Thyroid gland (tissue), 4 donors: ENCODE results near the gene TRPM2. TPM values are rescaled to one million over a fixed set of nuclear protein-coding genes. Genes with fewer than 3 reads are reported as not detected.

Source experiments
- DNase-seq, 2 donors: peaks; one replicate each; pipeline ENCODE4 v3.0.0-alpha.2; 2019
- H3K27ac ChIP-seq, 3 donors: fragments of 200-600 bp; sonication (generic); 1 replicate in 2 of 3; 2 replicates in 1 of 3; pipeline ENCODE4 v1.5.1; 2016 to 2019; ENCODE audit warnings: mild to moderate bottlenecking in 1 of 3, moderate library complexity in 1 of 3
- H3K27me3 ChIP-seq: fragments of 200-600 bp; sonication (generic); one replicate; pipeline ENCODE4 v1.5.1; 2019
- H3K36me3 ChIP-seq, 2 donors: fragments of 200-600 bp; sonication (generic); one replicate each; pipeline ENCODE4 v1.5.1; 2016 to 2019
- H3K4me1 ChIP-seq, 2 donors: fragments of 200-600 bp; sonication (generic); one replicate each; pipeline ENCODE4 v1.5.1; 2017 to 2019
- H3K4me3 ChIP-seq, 3 donors: fragments of 200-600 bp; sonication (generic); replicated peaks in 1 of 3; 1 replicate in 2 of 3; 2 replicates in 1 of 3; pipeline ENCODE4 v1.5.1; 2016; ENCODE audit warnings: mild to moderate bottlenecking in 1 of 3
- H3K9me3 ChIP-seq: fragments of 200-600 bp; sonication (generic); one replicate; pipeline ENCODE4 v1.5.1; 2017
- POLR2A ChIP-seq, 2 donors: fragments of 450-650 bp; IDR thresholded peaks; one replicate each; pipeline ENCODE4 v1.6.1; 2017; ENCODE audit warnings: antibody characterized with exemption in 2 of 2, mild to moderate bottlenecking in 2 of 2, moderate library complexity in 1 of 2
- WGBS, 2 donors: methylation state at CpG; one replicate each; pipeline ENCODE4 v1.1.5; 2017; 5-methylcytosine and 5-hydroxymethylcytosine counted together
- intact Hi-C: fragments of 100-400 bp; cut with DNase I; formaldehyde crosslinking; loops from one replicate; pipeline ENCODE4 v1.15.1; 2023
- total RNA-seq, 4 donors: library from RNA; depleted of rRNA; stranded (reverse); fragments of >200 nt; gene quantifications; one replicate each; pipeline ENCODE4 v1.2.3, GENCODE V29; 2016
- TF ChIP-seq, protein P1 (sequence below), 6 experiments: fragments of 200-600 bp in 3 of 6; fragments of 450-650 bp in 3 of 6; sonication (generic) in 3 of 6; IDR thresholded peaks; one replicate each; pipeline ENCODE4 v1.5.1; 2016 to 2019; ENCODE audit warnings: antibody characterized with exemption in 6 of 6, mild to moderate bottlenecking in 2 of 6, inconsistent platforms in 1 of 6, moderate library complexity in 1 of 6

The TRPM2 gene
- total RNA-seq, 4 donors from 2014 or later = 0.67 to 2.6 (median 0.88) TPM

DNA sequence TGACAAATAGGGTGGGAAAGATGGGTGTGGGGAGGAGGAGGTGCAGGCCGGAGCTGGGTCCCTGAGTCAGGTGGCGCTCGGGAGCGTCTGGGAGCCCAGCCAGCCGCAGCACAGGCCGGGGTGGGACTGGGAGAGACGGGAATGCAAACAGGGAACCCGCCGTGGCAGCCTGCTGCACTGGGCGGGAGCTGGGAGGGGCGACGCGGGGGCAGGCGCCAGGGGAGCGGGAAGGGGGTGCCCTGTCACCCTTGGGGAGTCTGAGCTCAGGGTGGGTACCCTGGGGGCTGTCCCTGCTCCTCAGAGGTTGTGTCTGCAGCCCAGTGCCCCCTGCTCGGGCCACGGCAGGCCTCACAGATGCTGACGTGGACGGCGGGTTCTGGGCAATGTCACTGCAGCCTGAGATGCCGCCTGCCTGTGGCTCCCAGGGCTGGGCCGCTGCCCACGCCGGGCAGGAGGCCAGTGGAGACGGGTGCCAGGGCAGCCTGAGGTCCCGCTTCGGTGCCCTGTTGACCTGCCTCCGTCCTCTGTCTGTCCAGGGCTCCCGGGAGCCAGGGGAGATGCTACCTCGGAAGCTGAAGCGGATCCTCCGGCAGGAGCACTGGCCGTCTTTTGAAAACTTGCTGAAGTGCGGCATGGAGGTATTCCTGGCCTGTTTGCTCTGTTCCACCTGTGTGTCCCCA, 85.2 kb downstream of the TRPM2 start:
- H3K4me3 ChIP-seq = no peak overlapping the region
- TF ChIP-seq, protein P1, sequence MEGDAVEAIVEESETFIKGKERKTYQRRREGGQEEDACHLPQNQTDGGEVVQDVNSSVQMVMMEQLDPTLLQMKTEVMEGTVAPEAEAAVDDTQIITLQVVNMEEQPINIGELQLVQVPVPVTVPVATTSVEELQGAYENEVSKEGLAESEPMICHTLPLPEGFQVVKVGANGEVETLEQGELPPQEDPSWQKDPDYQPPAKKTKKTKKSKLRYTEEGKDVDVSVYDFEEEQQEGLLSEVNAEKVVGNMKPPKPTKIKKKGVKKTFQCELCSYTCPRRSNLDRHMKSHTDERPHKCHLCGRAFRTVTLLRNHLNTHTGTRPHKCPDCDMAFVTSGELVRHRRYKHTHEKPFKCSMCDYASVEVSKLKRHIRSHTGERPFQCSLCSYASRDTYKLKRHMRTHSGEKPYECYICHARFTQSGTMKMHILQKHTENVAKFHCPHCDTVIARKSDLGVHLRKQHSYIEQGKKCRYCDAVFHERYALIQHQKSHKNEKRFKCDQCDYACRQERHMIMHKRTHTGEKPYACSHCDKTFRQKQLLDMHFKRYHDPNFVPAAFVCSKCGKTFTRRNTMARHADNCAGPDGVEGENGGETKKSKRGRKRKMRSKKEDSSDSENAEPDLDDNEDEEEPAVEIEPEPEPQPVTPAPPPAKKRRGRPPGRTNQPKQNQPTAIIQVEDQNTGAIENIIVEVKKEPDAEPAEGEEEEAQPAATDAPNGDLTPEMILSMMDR (IDR thresholded peaks at IDR 0.05) = no peak
- no peak for TF ChIP-seq POLR2A (IDR thresholded peaks at IDR 0.05)
- no peaks in the 10 kb centered on the region for H3K27me3 ChIP-seq
- H3K27ac ChIP-seq = no peak overlapping the region
- intact Hi-C loops = no loop called here
- peak; percentile 34 to 46 for DNase-seq
- no peaks in the 10 kb centered on the region for H3K4me1 ChIP-seq
- no peaks in the 10 kb centered on the region for H3K9me3 ChIP-seq
- 75 to 81% methylated on average over 6 to 16 of the region's 34 CpGs for WGBS, 2 donors
- H3K36me3 ChIP-seq = no peaks in the 10 kb centered on the region

DNA sequence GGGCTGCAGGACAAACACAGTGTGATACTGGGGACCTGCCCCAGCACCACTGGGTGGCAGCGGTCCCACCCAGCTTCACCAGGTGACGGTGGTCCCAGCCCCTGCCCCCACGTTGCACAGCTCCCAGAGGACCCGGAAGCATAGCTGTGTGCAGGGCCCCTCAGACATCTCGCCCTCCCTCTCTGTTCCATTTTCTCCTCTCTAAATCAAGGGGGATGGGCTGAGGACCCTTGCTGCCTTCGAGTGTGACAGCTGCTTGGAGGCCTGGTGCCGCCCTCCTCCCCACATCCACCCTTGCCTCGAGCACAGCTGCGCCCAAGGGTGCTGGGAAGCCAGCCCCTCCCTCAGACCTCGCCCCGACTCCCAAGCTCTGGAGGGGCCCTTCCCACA, 85.8 kb downstream of the TRPM2 start:
- Histone ChIP-seq H3K4me3 (no peak overlapping the region), H3K4me1 (no peaks in the 10 kb centered on the region), H3K36me3 (no peaks in the 10 kb centered on the region), H3K9me3 (no peaks in the 10 kb centered on the region), H3K27ac (no peak overlapping the region), H3K27me3 (no peaks in the 10 kb centered on the region)
- DNase-seq = no peak
- TF ChIP-seq, protein P1 (IDR thresholded peaks at IDR 0.05) = no peak
- no peak for TF ChIP-seq POLR2A (IDR thresholded peaks at IDR 0.05)
- WGBS, 2 donors = 73 to 82% methylated on average over 7 to 11 of the region's 11 CpGs
- intact Hi-C loops = no loop called here

DNA sequence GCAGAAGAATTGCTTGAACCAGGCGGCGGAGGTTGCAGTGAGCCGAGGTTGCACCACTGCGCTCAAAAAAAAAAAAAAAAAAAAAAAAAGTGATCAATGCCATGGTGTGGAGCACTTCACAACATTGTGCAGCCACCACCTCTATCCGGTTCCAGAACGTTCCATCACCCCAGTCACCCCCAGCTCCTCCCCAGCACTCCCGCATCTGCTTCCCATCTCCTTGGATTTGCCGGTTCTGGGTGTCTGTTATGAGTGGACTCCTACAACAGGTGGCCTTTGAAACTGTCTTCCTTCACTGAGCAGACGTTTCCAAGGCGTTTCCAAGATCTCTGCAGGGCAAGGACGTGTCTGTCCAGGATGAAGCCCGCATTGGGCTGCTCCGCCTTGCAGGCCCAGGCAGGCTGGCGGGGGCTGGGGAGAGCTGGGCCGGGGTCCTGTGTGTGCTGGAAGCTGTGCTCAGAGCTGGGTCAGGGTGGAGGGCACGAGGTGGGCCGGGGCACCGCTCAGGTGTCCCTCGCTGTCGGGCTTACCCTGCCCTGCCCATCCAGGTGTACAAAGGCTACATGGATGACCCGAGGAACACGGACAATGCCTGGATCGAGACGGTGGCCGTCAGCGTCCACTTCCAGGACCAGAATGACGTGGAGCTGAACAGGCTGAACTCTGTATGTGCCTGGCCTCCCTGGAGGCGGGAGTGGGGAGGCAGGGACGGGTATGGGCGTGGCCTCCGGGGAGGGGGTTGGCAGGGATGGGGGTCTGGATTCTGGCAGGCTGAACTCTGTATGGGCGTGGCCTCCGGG, 87.0 kb downstream of the TRPM2 start:
- Histone ChIP-seq H3K4me3 (no peak overlapping the region), H3K36me3 (no peaks in the 10 kb centered on the region), H3K27ac (no peak overlapping the region), H3K9me3 (no peaks in the 10 kb centered on the region), H3K27me3 (no peaks in the 10 kb centered on the region), H3K4me1 (no peaks in the 10 kb centered on the region)
- intact Hi-C loops = no loop called here
- 83 to 91% methylated on average over 22 to 32 of the region's 33 CpGs for WGBS, 2 donors
- TF ChIP-seq, protein P1 (IDR thresholded peaks at IDR 0.05) = no peak
- TF ChIP-seq POLR2A (IDR thresholded peaks at IDR 0.05) = no peak
- no peak for DNase-seq

DNA sequence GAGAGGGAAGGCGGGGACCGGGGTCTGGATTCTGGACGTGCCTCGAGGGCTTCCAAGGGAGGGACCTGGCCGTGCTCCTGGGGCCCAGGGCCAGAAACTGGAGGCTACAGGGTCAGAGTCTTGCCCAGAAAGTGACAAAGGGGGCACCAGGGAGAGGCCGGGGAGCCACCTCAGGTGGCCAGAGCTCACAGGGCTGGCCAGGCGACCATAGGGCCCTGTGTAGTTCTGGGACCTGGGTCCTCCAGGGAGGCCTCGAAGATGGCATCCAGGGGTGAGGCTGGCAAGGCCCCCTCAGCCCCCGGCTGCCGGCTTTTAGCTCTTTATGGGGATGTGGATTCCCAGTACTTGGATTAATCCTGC, 87.6 kb downstream of the TRPM2 start:
- intact Hi-C loops = no loop called here
- no peaks in the 10 kb centered on the region for H3K27me3 ChIP-seq
- H3K27ac ChIP-seq = no peak overlapping the region
- TF ChIP-seq, protein P1 (IDR thresholded peaks at IDR 0.05) = no peak
- TF ChIP-seq POLR2A (IDR thresholded peaks at IDR 0.05) = no peak
- H3K9me3 ChIP-seq = no peaks in the 10 kb centered on the region
- H3K4me1 ChIP-seq = no peaks in the 10 kb centered on the region
- 72 to 86% methylated on average over 2 to 9 of the region's 10 CpGs for whole genome bisulfite sequencing, 2 donors
- DNase-seq = no peak
- H3K36me3 ChIP-seq = no peaks in the 10 kb centered on the region
- H3K4me3 ChIP-seq = no peak overlapping the region
